GM12873 (cell line): ENCODE data around the gene TEX28.

Experiments
- CTCF ChIP-seq: IDR thresholded peaks from 2 replicates; pipeline ENCODE4 v1.5.1; 2012; ENCODE audit warnings: low read depth, mild to moderate bottlenecking, moderate library complexity, low read length, control low read depth; ENCODE audit not compliant: insufficient read depth; ENCODE audit errors: missing control alignments

The TEX28 gene

GRCh38 chrX:154317391-154317995, 22.6 kb upstream of the TEX28 start:
- peak; percentile 48 for TF ChIP-seq CTCF

DNA sequence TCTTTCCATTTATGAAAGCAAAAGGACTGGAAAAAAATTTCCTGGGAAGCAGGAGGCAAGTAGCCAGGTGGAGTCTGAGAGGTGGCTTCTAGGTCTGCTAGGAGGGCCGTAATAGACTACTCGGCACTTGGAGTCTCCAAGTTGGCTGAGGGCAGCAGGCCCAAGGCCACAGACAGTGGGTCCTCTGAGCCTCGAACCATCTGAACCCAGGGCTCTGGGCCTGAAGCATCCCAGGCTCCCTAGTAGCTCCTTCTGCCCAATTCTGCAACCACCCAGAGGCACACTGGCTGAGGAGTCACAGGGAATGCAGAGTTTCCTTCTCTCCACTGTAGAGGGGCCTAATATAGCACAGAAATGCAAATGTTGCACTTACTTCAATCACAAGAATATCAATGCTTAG, 20.5 kb upstream of the TEX28 start:
- no peak for TF ChIP-seq CTCF

- no peak for TF ChIP-seq CTCF
Observed at GRCh38 chrX:154313147-154313546, 18.2 kb upstream of the TEX28 start.

- TF ChIP-seq CTCF: no peak
Observed at GRCh38 chrX:154312116-154312515, 17.2 kb upstream of the TEX28 start.

GRCh38 chrX:154310616-154311536, 16.0 kb upstream of the TEX28 start:
- no peak for TF ChIP-seq CTCF

GRCh38 chrX:154309041-154309775, 14.3 kb upstream of the TEX28 start:
- no peak for TF ChIP-seq CTCF
